A673 (cell line): ENCODE measurements around the gene RPS26. TPM values are rescaled to one million over a fixed set of nuclear protein-coding genes. Genes with fewer than 3 reads are reported as not detected.

Source experiments
- BruUV-seq: library from RNA; stranded (reverse); fragments of 400-500 nt; replicated peaks from 2 replicates; lab custom pipeline; 2021; lab: Mats Ljungman, UMichigan
- CTCF ChIA-PET: fragments of 300-600 bp; sonication (Branson Sonifier 250); formaldehyde crosslinking; loops from one replicate; lab custom pipeline; 2022; ENCODE audit warnings: antibody characterized with exemption; lab: Charles Lee
- POLR2A ChIA-PET: fragments of 300-600 bp; sonication (Branson Sonifier 250); formaldehyde crosslinking; loops from one replicate; lab custom pipeline; 2022; ENCODE audit warnings: antibody characterized with exemption; ENCODE audit not compliant: low non-redundant PET; lab: Charles Lee
- DNase-seq: peaks from one replicate; pipeline ENCODE4 v3.0.0-alpha.2; 2015; ENCODE audit warnings: low spot score
- H3K27ac ChIP-seq: fragments of 200-600 bp; sonication (generic); 2 replicates; pipeline ENCODE4 v1.5.1; 2016; ENCODE audit warnings: mixed run types, low read depth, mild to moderate bottlenecking, mixed read lengths, antibody characterized with exemption, low read length; ENCODE audit not compliant: poor library complexity, severe bottlenecking
- H3K27me3 ChIP-seq: fragments of 200-600 bp; sonication (generic); replicated peaks from 2 replicates; pipeline ENCODE4 v1.6.1; 2017; ENCODE audit warnings: mixed run types, low read depth, mild to moderate bottlenecking, mixed read lengths, antibody characterized with exemption, low read length; ENCODE audit not compliant: insufficient read depth, poor library complexity
- H3K36me3 ChIP-seq: fragments of 200-600 bp; sonication (generic); 2 replicates; pipeline ENCODE4 v1.6.1; 2016; ENCODE audit warnings: mixed run types, mild to moderate bottlenecking, mixed read lengths, antibody characterized with exemption, low read length; ENCODE audit not compliant: insufficient read depth, poor library complexity, severe bottlenecking
- H3K4me1 ChIP-seq: fragments of 200-600 bp; sonication (generic); 2 replicates; pipeline ENCODE4 v1.6.1; 2017; ENCODE audit warnings: mixed run types, mild to moderate bottlenecking, mixed read lengths, antibody characterized with exemption, low read length; ENCODE audit not compliant: insufficient read depth, poor library complexity, severe bottlenecking
- H3K4me3 ChIP-seq: fragments of 200-600 bp; sonication (generic); 2 replicates; pipeline ENCODE4 v1.5.1; 2016; ENCODE audit warnings: low read depth, mixed run types, mild to moderate bottlenecking, mixed read lengths, low read length; ENCODE audit not compliant: poor library complexity, severe bottlenecking
- H3K9me3 ChIP-seq: fragments of 200-600 bp; sonication (generic); 2 replicates; pipeline ENCODE4 v1.6.1; 2016; ENCODE audit warnings: mixed run types, low read depth, mild to moderate bottlenecking, mixed read lengths, antibody characterized with exemption, low read length; ENCODE audit not compliant: poor library complexity, severe bottlenecking
- EZH2 ChIP-seq: fragments of 200-600 bp; sonication (generic); IDR thresholded peaks from 2 replicates; pipeline ENCODE4 v1.6.1; 2017; ENCODE audit warnings: borderline replicate concordance, low read depth, mild to moderate bottlenecking, mixed read lengths, antibody characterized with exemption, low read length; ENCODE audit not compliant: poor library complexity, severe bottlenecking
- intact Hi-C: fragments of 100-400 bp; cut with micrococcal nuclease; formaldehyde crosslinking; loops from one replicate; pipeline ENCODE4 v1.10.0; 2022; ENCODE audit not compliant: unreplicated experiment
- total RNA-seq: library from RNA; stranded (reverse); gene quantifications from 2 replicates; pipeline ENCODE4 v1.2.3, GENCODE V29; 2021
- TF ChIP-seq, protein P1 (sequence below): fragments of 300-800, 200-600 bp; sonication (generic); conservative IDR thresholded peaks from 2 replicates; pipeline ENCODE4 v1.5.1; 2017; ENCODE audit warnings: low read depth, mild to moderate bottlenecking, antibody characterized with exemption, low read length, moderate library complexity, mixed read lengths

RPS26 gene
- total RNA-seq, 1 experiment from 2014 or later: 69.9 TPM

DNA sequence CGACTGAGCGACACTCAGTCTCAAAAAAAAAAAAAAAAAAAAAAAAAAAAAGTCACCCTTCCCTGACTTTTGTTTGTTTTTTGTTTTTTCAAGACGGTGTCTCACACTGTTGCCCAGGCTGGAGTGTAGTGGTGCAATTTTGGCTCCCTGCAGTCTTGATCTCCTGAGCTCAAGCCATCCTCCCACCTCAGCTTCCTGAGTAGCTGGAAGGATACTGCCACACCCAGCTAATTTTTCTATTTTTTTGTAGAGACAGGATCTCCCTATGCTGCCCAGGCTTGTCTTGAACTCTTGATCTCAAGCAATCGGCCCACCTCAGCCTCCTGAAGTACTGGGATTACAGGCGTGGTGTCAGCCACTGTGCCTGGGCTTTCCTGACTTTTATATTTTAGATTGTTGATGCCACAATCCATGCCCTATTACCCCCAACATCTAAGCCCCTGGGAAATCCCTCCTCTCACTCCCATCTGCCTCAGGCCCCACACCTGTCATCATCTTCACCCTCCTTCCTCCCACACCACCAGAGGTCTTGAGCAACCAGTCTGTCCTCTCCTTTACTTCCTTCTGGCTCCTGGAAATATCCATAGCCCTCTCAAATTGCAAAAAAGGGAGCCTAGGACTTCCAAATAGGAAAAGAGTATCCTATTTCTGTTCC, 13.1 kb upstream of the RPS26 start:
- H3K27me3 ChIP-seq: no peaks in the 10 kb centered on the region
- H3K27ac ChIP-seq: no peak overlapping the region
- no peak for DNase-seq
- no peaks in the 10 kb centered on the region for H3K4me1 ChIP-seq
- no TSS peak for BruUV-seq
- no peaks in the 10 kb centered on the region for H3K9me3 ChIP-seq
- intact Hi-C loops: loop anchor here (2.0 kb wide), 1 partner anchor 32 kb away; the partner anchor contains the start of gene SUOX
- CTCF ChIA-PET: interaction anchor here (0.6 to 2.2 kb wide), 3 partner anchors 9 to 290 kb away, joined by 4 to 14 read pairs (median 11); no protein-coding TSS in a partner anchor
- H3K4me3 ChIP-seq: no peak overlapping the region
- H3K36me3 ChIP-seq: no peaks in the 10 kb centered on the region
- POLR2A ChIA-PET: no interaction called here
- no peak for TF ChIP-seq EZH2
- TF ChIP-seq, protein P1, sequence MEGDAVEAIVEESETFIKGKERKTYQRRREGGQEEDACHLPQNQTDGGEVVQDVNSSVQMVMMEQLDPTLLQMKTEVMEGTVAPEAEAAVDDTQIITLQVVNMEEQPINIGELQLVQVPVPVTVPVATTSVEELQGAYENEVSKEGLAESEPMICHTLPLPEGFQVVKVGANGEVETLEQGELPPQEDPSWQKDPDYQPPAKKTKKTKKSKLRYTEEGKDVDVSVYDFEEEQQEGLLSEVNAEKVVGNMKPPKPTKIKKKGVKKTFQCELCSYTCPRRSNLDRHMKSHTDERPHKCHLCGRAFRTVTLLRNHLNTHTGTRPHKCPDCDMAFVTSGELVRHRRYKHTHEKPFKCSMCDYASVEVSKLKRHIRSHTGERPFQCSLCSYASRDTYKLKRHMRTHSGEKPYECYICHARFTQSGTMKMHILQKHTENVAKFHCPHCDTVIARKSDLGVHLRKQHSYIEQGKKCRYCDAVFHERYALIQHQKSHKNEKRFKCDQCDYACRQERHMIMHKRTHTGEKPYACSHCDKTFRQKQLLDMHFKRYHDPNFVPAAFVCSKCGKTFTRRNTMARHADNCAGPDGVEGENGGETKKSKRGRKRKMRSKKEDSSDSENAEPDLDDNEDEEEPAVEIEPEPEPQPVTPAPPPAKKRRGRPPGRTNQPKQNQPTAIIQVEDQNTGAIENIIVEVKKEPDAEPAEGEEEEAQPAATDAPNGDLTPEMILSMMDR: no peak

DNA sequence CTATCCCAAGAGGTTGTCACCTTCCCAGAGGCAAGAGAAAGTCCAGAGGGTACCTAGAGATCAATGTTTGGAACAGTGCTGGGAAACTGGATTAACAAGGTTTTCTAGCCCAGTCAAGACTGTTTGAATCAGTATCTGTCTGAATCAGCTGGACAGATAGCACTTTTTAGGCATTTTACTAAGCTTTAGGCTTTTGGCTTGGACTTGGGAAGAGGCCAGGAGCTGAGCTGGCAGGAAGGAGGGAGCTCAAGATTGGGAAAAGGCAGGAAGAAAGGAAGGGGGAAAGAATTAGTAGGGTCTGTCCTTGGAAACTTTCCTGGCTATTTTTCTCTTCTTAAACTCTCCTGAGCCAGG, 12.6 kb upstream of the RPS26 start:
- H3K27ac ChIP-seq: no peak overlapping the region
- intact Hi-C loops: loop anchor here (2.0 kb wide), 1 partner anchor 32 kb away; the partner anchor contains the start of gene SUOX
- no peak overlapping the region for H3K4me3 ChIP-seq
- BruUV-seq: no TSS peak
- H3K4me1 ChIP-seq: no peaks in the 10 kb centered on the region
- TF ChIP-seq, protein P1: no peak
- no peak for TF ChIP-seq EZH2
- no peak for DNase-seq
- no peaks in the 10 kb centered on the region for H3K9me3 ChIP-seq
- H3K27me3 ChIP-seq: no peaks in the 10 kb centered on the region
- CTCF ChIA-PET: interaction anchor here (0.8 to 2.2 kb wide), 3 partner anchors 33 to 291 kb away, joined by 3 to 14 read pairs (median 11); no protein-coding TSS in a partner anchor
- POLR2A ChIA-PET: no interaction called here
- no peaks in the 10 kb centered on the region for H3K36me3 ChIP-seq

DNA sequence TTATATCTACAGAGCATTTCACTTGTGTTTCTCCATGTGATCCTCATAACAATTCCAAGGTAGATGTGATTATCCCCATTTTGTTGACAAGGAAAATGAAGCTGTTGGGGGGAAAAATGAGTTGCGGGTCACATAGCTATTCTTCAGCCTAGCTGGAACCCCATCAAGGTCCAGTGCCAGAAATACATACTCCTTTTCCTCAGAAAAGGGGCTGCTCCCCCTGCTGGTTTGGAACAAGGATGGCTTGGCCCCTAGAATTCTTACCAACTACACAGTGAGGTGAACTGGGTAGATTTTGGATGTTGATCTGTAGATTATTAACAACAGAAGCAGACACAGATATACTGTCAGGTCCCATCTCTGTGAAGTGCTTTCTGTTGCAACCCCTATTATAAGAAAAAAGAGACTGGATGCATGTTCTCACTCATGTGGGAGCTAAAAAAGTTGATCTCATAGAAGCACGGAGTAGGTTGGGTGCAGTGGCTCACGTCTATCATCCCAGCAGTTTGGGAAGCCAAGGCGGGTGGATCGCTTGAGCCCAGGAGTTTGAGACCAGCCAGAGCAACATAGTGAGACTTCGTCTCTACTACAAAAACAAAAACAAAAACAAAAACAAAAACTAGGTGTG, 11.9 kb upstream of the RPS26 start:
- Histone ChIP-seq H3K4me1 (no peaks in the 10 kb centered on the region), H3K27me3 (no peaks in the 10 kb centered on the region), H3K9me3 (no peaks in the 10 kb centered on the region), H3K36me3 (no peaks in the 10 kb centered on the region), H3K27ac (no peak overlapping the region), H3K4me3 (no peak overlapping the region)
- intact Hi-C loops: loop anchor here (2.0 kb wide), 1 partner anchor 33 kb away; the partner anchor contains the start of gene SUOX
- TF ChIP-seq, protein P1: peak; percentile 82
- no peak for TF ChIP-seq EZH2
- DNase-seq: peak; percentile 73
- ChIA-PET CTCF (interaction anchor here (0.6 to 2.2 kb wide), 6 partner anchors 11 to 291 kb away, joined by 3 to 14 read pairs (median 4); no protein-coding TSS in a partner anchor), POLR2A (no interaction called here)
- BruUV-seq: no TSS peak
